Fibroblast of skin of right quadriceps (primary cell): ENCODE results near the gene NAGS.
"Not testable (repeated sequence)": the region's sequence is repeated elsewhere in the genome, so short reads cannot be mapped to it uniquely, and the experiment has no call there.

ENCODE experiments used
- DNase-seq: peaks from one replicate; pipeline ENCODE4 v3.0.0-alpha.2; 2013

Gene NAGS

GRCh38 chr17:44004077-44004760 lies at the start of gene NAGS:
Gene NAGS (plus strand): TSS chr17:44004622. CDS start chr17:44004664, 42 bp downstream.
- no peak for DNase-seq

GRCh38 chr17:43956222-43956621 lies 48.2 kb upstream of the NAGS start:
- no peak for DNase-seq

- DNase-seq: no peak
These were observed 45.6 kb upstream of the NAGS start for GRCh38 chr17:43958748-43959352.

- DNase-seq: not testable (repeated sequence)
These were observed 43.1 kb upstream of the NAGS start for GRCh38 chr17:43961292-43961691.

GRCh38 chr17:43961954-43962353 lies 42.5 kb upstream of the NAGS start:
- no peak for DNase-seq

- DNase-seq: no peak
These were observed 41.9 kb upstream of the NAGS start for GRCh38 chr17:43962479-43962878.

- DNase-seq: no peak
These were observed 38.1 kb upstream of the NAGS start for GRCh38 chr17:43966276-43966675.

- DNase-seq: no peak
These were observed 37.1 kb upstream of the NAGS start for GRCh38 chr17:43967251-43967875.

GRCh38 chr17:43970366-43970765 lies 34.1 kb upstream of the NAGS start:
- no peak for DNase-seq

- DNase-seq: not testable (repeated sequence)
These were observed 33.0 kb upstream of the NAGS start for GRCh38 chr17:43971436-43971835.

- not testable (repeated sequence) for DNase-seq
These were observed 31.8 kb upstream of the NAGS start for GRCh38 chr17:43972444-43973212.

GRCh38 chr17:43974382-43975266 lies 29.8 kb upstream of the NAGS start:
- DNase-seq: no peak

GRCh38 chr17:43975898-43976297 lies 28.5 kb upstream of the NAGS start:
- no peak for DNase-seq

- DNase-seq: no peak
These were observed 27.2 kb upstream of the NAGS start for GRCh38 chr17:43976963-43977837.

GRCh38 chr17:43978078-43978477 lies 26.3 kb upstream of the NAGS start:
- no peak for DNase-seq

- DNase-seq: peak; percentile 39
These were observed 25.4 kb upstream of the NAGS start for GRCh38 chr17:43979011-43979410.

GRCh38 chr17:43979671-43980070 lies 24.8 kb upstream of the NAGS start:
- DNase-seq: no peak

GRCh38 chr17:43982171-43982570 lies 22.3 kb upstream of the NAGS start:
- DNase-seq: no peak

- DNase-seq: no peak
These were observed 21.3 kb upstream of the NAGS start for GRCh38 chr17:43983196-43983514.

- no peak for DNase-seq
These were observed 20.7 kb upstream of the NAGS start for GRCh38 chr17:43983515-43984411.

- no peak for DNase-seq
These were observed 19.9 kb upstream of the NAGS start for GRCh38 chr17:43984521-43984920.
